Measurements from ENCODE around the gene PCSK1N.
A peak's percentile ranks its signal among the peaks of the same experiment; 100 is the strongest.
"Not testable (repeated sequence)": the region's sequence is repeated elsewhere in the genome, so short reads cannot be mapped to it uniquely, and the experiment has no call there.

The PCSK1N gene, protein sequence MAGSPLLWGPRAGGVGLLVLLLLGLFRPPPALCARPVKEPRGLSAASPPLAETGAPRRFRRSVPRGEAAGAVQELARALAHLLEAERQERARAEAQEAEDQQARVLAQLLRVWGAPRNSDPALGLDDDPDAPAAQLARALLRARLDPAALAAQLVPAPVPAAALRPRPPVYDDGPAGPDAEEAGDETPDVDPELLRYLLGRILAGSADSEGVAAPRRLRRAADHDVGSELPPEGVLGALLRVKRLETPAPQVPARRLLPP

DNA sequence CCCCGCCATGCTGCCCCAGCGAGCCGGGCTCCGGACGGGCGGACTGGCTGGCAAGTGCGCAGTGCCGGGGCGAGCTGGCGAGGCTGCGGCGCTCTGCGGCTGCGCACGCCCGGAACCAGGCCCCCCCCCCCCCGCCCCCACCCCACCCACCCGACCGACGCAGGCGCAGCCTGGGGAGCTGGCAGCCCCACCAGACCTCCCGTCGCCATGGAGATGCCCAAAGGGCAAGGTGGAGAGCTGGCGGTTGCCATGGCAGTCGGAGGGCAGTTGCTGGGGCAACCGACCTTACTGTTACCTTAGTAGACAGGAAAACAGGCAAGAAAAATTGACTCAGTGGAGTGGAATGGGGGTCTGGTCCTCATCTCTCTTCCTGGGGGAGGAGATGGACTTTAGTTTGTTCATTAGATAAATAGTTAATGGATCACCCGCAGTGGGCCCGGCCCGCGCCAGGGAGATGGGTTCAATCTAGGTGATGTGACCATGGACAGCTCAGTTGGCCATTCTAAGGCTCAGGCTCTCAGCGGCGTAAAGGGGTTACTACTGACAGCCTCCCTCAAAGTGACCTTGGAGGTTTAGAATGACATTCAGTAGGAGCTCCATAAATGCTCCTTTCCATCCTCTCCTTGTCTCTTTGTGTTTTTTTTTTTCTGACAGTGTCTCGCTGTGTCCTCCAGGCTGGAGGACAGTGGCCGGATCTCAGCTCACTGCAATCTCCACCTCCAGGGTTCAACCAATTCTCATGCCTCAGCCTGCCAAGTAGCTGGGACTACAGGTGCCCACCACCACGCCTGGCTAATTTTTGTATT, at the start of gene PCSK1N:
Gene PCSK1N, minus strand, starts transcription at position 87 of the 806 bp plus-strand sequence. Its CDS starts 78 bp downstream, at position 9.
- TF ChIP-seq, protein P1, sequence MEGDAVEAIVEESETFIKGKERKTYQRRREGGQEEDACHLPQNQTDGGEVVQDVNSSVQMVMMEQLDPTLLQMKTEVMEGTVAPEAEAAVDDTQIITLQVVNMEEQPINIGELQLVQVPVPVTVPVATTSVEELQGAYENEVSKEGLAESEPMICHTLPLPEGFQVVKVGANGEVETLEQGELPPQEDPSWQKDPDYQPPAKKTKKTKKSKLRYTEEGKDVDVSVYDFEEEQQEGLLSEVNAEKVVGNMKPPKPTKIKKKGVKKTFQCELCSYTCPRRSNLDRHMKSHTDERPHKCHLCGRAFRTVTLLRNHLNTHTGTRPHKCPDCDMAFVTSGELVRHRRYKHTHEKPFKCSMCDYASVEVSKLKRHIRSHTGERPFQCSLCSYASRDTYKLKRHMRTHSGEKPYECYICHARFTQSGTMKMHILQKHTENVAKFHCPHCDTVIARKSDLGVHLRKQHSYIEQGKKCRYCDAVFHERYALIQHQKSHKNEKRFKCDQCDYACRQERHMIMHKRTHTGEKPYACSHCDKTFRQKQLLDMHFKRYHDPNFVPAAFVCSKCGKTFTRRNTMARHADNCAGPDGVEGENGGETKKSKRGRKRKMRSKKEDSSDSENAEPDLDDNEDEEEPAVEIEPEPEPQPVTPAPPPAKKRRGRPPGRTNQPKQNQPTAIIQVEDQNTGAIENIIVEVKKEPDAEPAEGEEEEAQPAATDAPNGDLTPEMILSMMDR (IDR thresholded peaks at IDR 0.05; ENCODE audit: low read depth, low read length): no peak
- no peak within 1 kb of the TSS for H3K4me3 ChIP-seq (replicated peaks in 1 of 2; ENCODE audit: low read depth in 2 of 2, low read length in 2 of 2)
- DNase-seq (ENCODE audit: low read depth in 2 of 2): peak in 1 of 2 donors; percentile 1

DNA sequence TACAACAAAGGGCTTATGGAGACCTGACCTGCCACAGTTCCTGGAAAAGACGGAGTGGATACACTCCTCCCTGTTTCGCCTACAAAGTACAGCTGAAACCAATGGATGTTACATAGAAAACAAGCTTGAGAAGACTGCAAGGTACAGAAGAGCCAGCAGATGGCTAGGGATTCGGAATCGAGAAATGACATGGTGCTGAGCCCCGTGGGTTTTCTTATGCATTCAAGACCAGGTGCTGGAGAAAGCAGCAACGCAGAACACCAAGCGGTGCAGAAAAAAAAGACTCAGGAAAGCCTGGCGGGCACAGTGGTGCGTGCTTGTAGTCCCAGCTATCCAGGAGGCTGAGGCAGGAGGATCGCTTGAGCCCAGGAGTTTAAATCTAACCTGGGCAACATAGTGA, 48.3 kb upstream of the PCSK1N start:
- no peak for DNase-seq (ENCODE audit: low read depth in 2 of 2)
- no peak overlapping the region for H3K4me3 ChIP-seq (replicated peaks in 1 of 2; ENCODE audit: low read depth in 2 of 2, low read length in 2 of 2)
- TF ChIP-seq, protein P1 (IDR thresholded peaks at IDR 0.05; ENCODE audit: low read depth, low read length): no peak

DNA sequence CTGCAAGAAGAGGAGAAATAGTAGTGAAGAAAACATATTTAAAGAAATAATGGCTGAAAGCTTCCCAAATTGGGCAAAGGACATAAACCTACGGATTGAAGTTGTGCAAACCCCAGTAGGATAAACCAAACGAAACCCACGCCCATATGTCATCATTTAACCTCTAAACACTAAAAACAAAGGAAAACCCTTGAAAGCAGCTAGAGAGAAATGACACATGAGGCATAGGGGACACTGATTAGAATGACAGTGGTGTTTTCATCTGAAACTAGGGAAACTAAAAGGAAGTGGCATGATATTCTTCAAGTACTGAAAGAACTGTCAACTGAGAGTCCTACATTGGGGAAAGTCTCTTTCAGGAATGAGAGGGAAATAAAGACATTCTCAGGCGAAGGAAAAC, 41.5 kb upstream of the PCSK1N start:
- H3K4me3 ChIP-seq (replicated peaks in 1 of 2; ENCODE audit: low read depth in 2 of 2, low read length in 2 of 2); DNase-seq (ENCODE audit: low read depth in 2 of 2): not testable (repeated sequence)

DNA sequence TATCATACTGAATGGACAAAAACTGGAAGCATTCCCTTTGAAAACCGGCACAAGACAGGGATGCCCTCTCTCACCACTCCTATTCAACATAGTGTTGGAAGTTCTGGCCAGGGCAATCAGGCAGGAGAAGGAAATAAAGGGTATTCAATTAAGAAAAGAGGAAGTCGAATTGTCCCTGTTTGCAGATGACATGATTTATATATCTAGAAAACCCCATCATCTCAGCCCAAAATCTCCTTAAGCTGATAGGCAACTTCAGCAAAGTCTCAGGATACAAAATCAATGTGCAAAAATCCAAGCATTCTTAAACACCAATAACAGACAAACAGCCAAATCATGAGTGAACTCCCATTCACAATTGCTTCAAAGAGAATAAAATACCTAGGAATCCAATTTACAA, 36.6 kb upstream of the PCSK1N start:
- DNase-seq (ENCODE audit: low read depth in 2 of 2): not testable (repeated sequence)

DNA sequence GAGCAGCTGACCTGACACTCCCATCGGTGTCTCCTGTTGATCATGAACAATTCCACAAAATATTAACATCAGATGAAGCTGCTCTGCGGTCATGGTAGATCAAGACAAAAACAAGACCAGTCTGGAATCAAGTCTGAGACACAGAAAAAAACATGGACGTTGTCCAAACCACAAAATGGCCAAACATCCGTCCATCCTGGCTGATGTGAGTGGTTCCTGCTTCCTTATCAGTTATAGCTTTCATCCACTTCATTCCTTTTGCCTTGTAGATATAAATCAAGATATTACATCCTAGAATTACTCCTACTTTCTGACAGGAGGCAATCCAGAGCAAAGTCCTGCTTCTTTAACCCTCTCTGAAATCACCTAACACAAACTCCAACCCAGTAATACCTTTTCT, 28.8 kb upstream of the PCSK1N start:
- TF ChIP-seq, protein P1 (IDR thresholded peaks at IDR 0.05; ENCODE audit: low read depth, low read length): no peak
- no peak overlapping the region for H3K4me3 ChIP-seq (replicated peaks in 1 of 2; ENCODE audit: low read depth in 2 of 2, low read length in 2 of 2)
- peak; percentile 25 to 34 for DNase-seq (ENCODE audit: low read depth in 2 of 2)

More for the DNA sequence above, 36.6 kb upstream of the PCSK1N start:
- not testable (repeated sequence) for H3K4me3 ChIP-seq (replicated peaks in 1 of 2; ENCODE audit: low read depth in 2 of 2, low read length in 2 of 2)

DNA sequence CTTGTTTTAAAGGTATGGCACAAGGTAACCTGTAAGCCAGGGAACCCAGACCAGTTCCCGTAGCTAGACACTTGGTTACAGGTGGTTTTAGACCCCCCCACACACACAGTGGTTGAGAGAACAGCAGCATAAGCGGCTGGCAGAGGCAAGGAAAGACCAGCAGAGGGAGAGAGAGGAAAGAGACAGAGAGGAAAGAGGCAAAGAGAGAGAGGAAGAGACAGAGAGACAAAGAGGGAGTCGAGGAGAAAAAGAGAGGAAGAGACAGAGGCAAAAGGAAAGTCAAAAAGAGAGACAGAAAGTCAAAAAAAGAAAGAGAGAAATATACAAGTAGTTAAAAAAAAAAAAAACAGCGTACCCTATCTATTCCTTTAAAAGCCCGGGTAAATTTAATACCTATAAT, 19.5 kb upstream of the PCSK1N start:
- TF ChIP-seq, protein P1 (IDR thresholded peaks at IDR 0.05; ENCODE audit: low read depth, low read length): peak; percentile 46
- DNase-seq (ENCODE audit: low read depth in 2 of 2): peak; percentile 3 to 31
- H3K4me3 ChIP-seq (replicated peaks in 1 of 2; ENCODE audit: low read depth in 2 of 2, low read length in 2 of 2): no peak overlapping the region

DNA sequence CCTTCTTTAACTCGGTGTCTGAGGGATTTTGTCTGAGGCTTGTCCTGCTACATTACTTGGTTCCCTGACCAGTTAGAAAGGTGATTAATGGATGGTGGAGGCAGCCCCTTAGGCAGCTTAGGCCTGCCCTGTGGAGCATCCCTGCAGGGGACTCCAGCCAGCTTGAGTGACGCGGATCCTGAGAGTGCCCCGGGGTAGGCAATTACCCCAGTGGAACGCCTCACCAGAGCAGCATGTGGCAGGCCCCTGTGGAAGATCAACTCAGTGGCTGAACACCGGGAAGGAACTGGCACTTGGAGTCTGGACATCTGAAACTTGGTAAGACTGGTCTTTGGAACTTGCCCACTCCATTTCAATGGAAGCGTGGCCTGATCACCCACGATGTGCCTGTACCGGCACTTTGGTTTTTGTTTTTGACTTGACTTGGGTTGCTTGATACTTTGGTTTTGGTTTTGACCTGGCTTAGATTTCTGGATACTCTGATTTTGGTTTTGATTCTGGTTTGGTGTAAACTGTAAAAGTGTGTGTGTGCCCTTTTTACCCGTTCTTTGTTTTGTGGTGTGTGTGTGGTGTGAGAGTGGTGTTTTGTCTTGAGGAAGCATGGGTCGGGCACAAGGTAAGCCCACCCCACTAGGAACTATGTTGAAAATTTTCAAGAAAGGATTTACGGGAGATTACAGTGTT, 18.9 kb upstream of the PCSK1N start:
- H3K4me3 ChIP-seq (replicated peaks in 1 of 2; ENCODE audit: low read depth in 2 of 2, low read length in 2 of 2); DNase-seq (ENCODE audit: low read depth in 2 of 2): not testable (repeated sequence)

DNA sequence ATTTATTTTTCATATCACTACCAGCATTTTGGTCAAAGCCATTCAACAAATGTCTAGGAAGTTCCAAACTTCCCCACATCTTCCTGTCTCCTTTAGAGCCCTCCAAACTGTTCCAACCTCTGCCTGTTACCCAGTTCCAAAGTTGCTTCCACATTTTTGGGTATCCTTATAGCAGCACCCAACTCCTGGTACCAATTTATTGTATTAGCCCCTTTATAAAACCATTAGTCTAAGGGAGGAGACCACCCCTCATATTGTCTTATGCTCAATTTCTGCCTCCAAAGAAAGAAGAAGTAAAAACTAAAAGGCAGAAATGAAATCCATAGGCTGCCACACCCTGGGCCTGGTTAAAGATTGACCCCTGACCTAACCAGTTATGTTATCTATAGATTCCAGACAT, 18.1 kb upstream of the PCSK1N start:
- H3K4me3 ChIP-seq (replicated peaks in 1 of 2; ENCODE audit: low read depth in 2 of 2, low read length in 2 of 2); DNase-seq (ENCODE audit: low read depth in 2 of 2): not testable (repeated sequence)

Measured in cardiac fibroblast (primary cell).